Epithelial cell of alveolus of lung (primary cell): ENCODE measurements around the gene TUBGCP3. TPM values are rescaled to one million over a fixed set of nuclear protein-coding genes. Genes with fewer than 3 reads are reported as not detected.

Experiments
- total RNA-seq: library from RNA; depleted of rRNA; stranded (reverse); fragments of >200 nt; gene quantifications from 2 replicates; pipeline ENCODE4 v1.2.1, GENCODE V29; 2015

TUBGCP3 gene
- total RNA-seq: 11.4 and 17.1 TPM in 2 replicates

GRCh38 chr13:112587764-112588489 lies at the start of gene TUBGCP3:
Gene TUBGCP3 (minus strand): TSS chr13:112588153. CDS start chr13:112587980, 173 bp downstream.

Other genes starting within 250 kb of the TUBGCP3 start
- gene SPACA7, start 211.8 kb downstream of the TUBGCP3 start, total RNA-seq: not detected in 2 replicates
- 8.4 and 11.9 TPM in 2 replicates for gene ATP11A, start 101.9 kb upstream of the TUBGCP3 start, total RNA-seq